T follicular helper cell (primary cell): ENCODE results near the gene KCNC4.

Source experiments
- DNase-seq: peaks from one replicate; pipeline ENCODE4 v3.0.0-alpha.2; 2020; ENCODE audit warnings: low read depth

Gene KCNC4

DNA sequence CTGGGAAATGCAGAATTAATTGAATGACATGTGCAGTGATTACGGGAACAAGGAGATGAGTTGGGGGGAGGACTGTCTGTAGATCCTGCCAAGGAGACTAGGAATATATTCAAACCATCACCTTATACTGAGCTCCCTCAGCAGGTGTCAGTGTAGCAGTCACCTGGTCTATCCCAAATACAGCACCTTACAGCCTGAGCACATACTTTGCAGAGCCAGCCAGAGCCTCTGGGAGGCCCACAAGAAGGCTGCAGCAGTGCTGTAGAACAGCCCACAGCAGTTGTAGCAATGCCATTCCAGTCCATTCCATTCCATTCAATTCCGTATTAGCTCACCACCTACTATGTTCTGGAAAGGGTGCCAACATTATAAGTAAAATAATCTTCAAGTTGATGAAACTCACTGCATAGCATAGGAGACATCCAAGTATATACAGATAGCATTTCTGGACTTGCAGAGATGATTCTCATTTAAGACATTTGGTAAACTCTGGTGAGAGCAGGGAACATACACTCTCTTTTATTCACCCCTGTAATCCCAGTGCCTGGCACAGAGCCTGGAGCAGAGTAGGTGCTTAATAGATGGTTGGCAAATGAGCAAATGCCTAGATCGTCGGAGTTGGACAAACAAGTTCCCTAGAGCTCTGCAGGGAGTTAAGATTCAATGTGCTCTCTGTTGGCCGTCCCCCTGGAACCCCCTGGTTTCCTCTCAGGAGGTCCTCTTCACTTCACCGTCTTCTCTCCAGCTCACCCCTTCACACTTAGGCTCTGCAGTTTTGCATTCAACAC, 44.7 kb downstream of the KCNC4 start:
- no peak for DNase-seq

DNA sequence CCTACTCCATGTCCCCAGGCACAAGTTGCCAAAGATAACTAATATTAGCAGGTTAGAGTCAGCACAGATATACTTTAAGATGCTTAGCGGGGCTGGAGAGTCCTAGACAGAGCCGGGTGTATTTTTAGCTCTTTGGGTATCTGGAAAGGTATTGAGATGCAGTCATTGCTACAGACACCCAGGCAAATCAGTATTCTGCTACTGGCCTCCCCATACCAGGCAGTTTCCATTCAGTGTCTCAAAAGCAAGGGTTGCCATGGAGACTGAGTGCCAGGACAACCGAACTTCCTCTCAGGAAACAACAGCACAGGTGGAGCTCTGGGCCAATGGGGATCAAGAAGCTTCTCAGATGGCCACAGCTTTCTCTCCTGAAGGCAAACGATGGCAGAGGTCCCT, 45.3 kb downstream of the KCNC4 start:
- DNase-seq = no peak

DNA sequence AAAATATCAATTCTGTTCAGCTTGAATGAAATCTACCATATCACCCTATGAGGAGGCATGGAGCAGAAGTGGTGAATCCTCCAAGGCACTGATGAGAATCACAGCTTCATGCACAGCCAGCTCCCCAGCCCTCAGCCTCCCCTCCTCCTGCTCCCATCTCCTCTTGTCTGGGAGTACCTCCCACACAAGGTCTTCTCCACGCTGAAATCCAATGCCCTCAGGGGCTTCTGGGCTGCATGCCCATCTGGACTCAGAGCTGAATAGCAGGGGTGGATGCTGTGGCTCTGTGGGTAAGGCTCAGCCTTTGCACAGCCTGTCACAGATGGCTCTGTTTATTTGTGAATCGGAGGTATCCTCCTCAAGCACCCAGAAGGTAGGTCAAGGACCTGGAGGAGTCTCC, 48.6 kb downstream of the KCNC4 start:
- no peak for DNase-seq

- DNase-seq = no peak
These were observed 49.7 kb downstream of the KCNC4 start for GRCh38 chr1:110259770-110260169.
